HUES64 (cell line): ENCODE data around the gene USP48.

Experiments
- H3K27ac ChIP-seq: 2 replicates; pipeline ENCODE4 v1.7.0; 2013; ENCODE audit warnings: low read depth, low read length, inconsistent platforms
- H3K27me3 ChIP-seq: 2 replicates; pipeline ENCODE4 v1.6.1; 2013; ENCODE audit warnings: mild to moderate bottlenecking, low read length; ENCODE audit not compliant: insufficient read depth
- H3K36me3 ChIP-seq: 2 replicates; pipeline ENCODE4 v1.6.1; 2013; ENCODE audit warnings: mild to moderate bottlenecking, low read length; ENCODE audit not compliant: insufficient read depth
- H3K4me1 ChIP-seq: 2 replicates; pipeline ENCODE4 v1.6.1; 2013; ENCODE audit warnings: mild to moderate bottlenecking, low read length, moderate library complexity; ENCODE audit not compliant: insufficient read depth
- H3K4me3 ChIP-seq: 2 replicates; pipeline ENCODE4 v1.5.1; 2013; ENCODE audit warnings: mild to moderate bottlenecking, low read length, moderate library complexity
- H3K9ac ChIP-seq: 2 replicates; pipeline ENCODE4 v1.6.1; 2013; ENCODE audit warnings: mild to moderate bottlenecking, low read depth, low read length
- H3K9me3 ChIP-seq: 2 replicates; pipeline ENCODE4 v1.6.1; 2013; ENCODE audit warnings: low read depth, low read length; ENCODE audit not compliant: insufficient read depth
- WGBS: fragments of 150-250, 120-280 bp; methylation state at CpG from one replicate; pipeline ENCODE4 v1.1.7; 2013; ENCODE audit warnings: missing lambda C conversion rate; 5-methylcytosine and 5-hydroxymethylcytosine counted together

USP48 gene

DNA sequence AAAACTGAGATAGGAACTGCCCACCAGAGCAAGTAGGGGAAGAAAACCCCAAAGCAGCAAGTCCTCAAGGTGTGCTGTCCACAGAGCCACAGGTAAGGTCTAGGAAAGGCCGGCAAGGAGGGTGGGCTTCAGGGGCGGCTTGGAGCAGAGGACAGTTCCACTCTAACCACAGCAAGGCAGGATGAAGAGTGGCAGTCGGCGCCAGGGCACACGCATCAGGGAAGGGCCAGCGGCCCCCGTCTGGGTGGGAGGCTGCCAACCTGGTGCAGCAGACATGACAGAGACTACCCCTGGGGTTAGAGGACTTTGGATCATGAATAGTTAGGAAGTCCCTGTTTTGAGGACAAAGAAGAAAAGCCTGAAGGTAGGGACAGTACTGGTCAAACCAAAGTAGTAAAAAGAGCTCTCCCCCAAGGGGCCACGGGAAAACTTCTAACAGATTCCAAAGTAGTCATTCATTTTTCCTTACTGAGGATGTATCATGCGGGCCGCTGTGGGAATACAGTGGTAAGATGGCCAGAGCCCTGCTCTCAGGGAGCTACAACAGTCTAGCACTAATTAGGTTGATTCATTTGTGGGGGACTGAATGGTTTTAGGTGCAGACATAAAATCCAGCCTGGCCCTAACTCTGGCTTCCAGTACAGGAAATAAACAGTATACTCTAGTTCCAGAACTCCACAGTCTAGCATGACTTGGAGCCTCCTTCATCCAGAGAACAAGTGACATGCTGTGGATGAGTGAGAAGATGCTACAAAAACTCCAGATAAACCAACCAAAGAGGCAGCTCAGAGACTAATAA, 110.3 kb downstream of the USP48 start:
- WGBS = 92% methylated on average over 10 of the region's 10 CpGs
- Histone ChIP-seq H3K4me1 (peaks cover 9% of the 10 kb centered on the region; the same call in 1 of the 2 replicates), H3K9ac (no peak overlapping the region), H3K27ac (no peak overlapping the region), H3K9me3 (no peaks in the 10 kb centered on the region), H3K27me3 (peaks cover 25% of the 10 kb centered on the region), H3K36me3 (peaks cover 6% of the 10 kb centered on the region; the same call in 1 of the 2 replicates), H3K4me3 (no peak overlapping the region)

DNA sequence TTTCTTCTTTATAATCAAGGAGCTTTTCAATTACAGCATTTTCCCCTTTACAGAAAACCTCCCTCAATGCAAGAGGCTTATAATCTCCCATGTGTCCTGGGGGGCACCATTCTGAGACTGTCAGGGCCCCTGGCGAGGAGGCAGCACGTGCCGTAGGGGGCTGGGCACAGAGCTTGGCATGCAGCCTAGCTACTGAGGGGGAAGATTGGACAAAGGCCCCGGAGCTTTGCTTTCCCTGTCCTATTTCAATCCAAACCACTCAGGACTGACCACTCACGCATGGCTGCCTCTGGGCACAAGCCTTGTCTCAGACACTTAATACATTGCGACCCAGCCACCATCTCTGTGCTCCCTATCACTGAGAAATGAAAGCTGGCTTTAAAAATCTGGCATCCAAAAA, 111.0 kb downstream of the USP48 start:
- WGBS = 88% methylated on average over 6 of the region's 6 CpGs
- H3K27me3 ChIP-seq = peaks cover 25% of the 10 kb centered on the region
- peaks cover 9% of the 10 kb centered on the region; the same call in 1 of the 2 replicates for H3K4me1 ChIP-seq

DNA sequence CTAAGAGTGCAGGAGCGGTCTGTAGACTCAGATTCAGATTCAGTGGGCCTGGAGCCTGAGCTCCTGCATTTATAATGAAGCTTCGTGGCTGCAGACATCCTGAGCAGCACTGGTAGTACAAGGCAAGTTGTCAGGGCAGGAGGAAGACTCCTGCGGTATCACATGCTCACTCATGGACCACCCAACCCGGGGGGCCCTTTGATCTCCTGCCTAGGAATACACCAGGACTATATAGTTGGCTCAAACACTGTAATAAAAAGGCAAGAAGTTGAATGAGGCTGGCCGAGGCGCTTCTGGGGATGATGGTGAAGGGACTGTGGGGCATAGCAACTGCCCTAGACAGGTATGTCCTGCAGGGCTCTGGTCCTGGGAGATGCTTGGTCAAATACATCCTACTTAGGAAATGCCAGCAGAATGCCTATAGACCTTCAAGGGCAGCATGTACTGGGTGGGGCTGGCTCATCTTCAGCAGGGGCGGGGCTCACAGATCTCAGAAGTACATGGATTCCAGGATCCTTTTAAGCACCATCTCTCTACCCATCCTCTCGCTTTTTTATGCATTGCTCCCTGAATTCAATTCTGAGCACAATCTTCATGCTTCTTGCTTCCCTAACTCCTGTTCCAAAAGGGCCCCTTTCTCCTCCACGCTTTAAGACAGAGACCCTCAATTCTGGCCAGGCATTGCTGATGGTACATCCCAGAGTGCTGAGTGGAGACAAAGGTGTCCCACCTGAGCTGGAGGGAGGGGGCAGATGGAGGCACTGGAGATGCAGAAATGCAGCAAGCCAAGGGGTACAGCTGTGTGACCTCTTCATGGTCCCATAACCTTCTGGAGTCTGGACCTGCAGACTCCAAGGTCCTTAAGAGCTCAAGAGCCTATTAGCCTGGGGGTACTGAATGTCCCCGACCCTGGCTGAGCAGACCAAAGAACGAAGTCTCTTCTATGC, 111.7 kb downstream of the USP48 start:
- Histone ChIP-seq H3K9me3 (no peaks in the 10 kb centered on the region), H3K4me3 (no peak overlapping the region), H3K27ac (no peak overlapping the region), H3K9ac (no peak overlapping the region), H3K27me3 (peaks cover 25% of the 10 kb centered on the region), H3K36me3 (no peaks in the 10 kb centered on the region), H3K4me1 (peaks cover 9% of the 10 kb centered on the region; the same call in 1 of the 2 replicates)
- whole genome bisulfite sequencing = 82% methylated on average over 11 of the region's 11 CpGs

More for the DNA sequence above, 111.0 kb downstream of the USP48 start:
- Histone ChIP-seq H3K36me3 (peaks cover 1% of the 10 kb centered on the region; the same call in 1 of the 2 replicates), H3K9ac (no peak overlapping the region), H3K9me3 (no peaks in the 10 kb centered on the region), H3K27ac (no peak overlapping the region), H3K4me3 (no peak overlapping the region)

DNA sequence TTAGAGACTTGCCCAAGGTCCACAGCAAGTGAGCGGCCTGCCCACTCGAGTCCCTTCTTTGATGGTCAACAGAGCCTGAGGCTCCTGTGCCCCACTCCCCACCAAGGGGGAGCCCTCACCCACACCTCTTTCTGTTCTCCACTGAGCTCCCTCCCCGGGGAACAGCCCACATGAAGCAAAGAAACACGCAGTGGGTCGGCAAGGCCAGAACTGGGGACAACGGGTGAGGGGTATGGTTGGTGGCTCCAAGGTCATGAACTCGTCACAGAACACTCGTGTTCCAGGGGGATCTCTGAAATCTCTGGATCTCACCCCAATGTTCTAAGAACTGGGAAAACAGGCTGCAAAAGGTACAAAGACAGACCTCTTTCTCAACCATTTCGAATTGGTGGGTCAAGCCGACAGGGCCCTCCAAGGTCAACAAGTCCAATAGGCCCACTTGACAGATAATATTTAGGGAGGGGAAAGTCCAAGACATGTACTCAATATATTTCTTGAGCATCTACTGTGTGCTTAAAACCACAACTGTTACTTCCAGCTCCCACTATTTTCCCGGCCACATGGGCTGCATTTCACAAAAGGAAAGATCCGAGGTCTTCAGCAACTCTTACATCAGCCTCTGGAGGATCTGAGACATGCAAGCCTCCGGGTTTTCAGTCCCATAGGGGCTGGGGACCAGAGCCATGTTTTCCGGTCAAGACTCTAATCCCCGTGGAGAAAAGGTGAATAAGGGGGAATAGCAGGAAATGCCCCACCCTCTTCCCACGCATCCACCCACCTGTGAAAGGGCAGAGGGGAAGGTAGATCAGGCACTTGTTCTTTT, 112.7 kb downstream of the USP48 start:
- H3K4me1 ChIP-seq = peaks cover 9% of the 10 kb centered on the region; the same call in 1 of the 2 replicates
- H3K27ac ChIP-seq = no peak overlapping the region
- no peaks in the 10 kb centered on the region for H3K9me3 ChIP-seq
- WGBS = 64% methylated on average over 15 of the region's 16 CpGs
- H3K4me3 ChIP-seq = peak overlapping the region; percentile 65
- peaks cover 25% of the 10 kb centered on the region for H3K27me3 ChIP-seq
- 0 out of 2 replicates have a peak overlapping the region, but pooled peaks have one; percentile 34 for H3K9ac ChIP-seq
- no peaks in the 10 kb centered on the region for H3K36me3 ChIP-seq

DNA sequence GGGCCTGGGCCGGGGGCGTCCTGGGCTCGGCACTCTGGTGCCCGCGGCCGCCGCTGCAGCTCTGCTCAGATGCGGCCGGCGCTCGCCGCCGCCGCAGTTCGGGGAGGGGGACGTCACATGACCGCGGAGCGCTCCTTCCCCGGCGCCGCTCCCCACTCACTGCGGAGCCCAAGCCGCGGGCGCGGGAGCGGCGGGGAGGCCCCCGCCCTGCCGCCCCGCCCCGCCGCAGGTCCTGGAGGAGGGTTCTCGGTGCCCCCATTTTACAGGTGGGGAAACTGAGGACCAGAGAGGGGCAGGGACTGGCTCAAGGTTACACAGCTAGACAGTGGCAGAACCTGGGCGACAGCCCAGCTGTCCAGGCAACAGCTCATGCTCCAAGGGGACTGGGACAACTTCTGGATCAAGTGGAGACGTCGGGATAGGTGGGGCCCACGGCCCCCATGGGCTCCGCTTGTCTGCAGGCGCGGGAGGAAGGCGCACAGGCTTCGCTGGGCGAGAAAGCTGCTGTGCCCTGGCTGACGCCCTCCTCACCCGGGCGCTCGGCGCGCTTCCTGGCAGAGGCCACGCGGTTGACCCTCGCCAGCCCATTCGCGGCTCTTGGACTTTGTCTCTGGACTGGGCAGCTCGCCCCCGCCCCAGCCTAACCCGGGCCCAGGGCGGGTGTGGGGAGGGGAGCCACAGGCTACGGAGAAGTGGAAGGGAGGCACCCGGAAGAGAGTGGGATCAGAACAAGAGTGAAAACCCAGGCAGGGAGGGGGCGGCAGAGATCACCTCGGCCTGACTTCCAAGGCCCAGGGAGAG, 113.5 kb downstream of the USP48 start, which contains the start of gene RAP1GAP:
Gene RAP1GAP, minus strand, starts transcription at position 100 of the 801 bp plus-strand sequence. CDS start 49,325 bp downstream, outside the sequence.
- no peaks in the 10 kb centered on the region for H3K9me3 ChIP-seq
- H3K27me3 ChIP-seq = peaks cover 25% of the 10 kb centered on the region
- H3K36me3 ChIP-seq = no peaks in the 10 kb centered on the region
- peak within 1 kb of the TSS; percentile 65 for H3K4me3 ChIP-seq
- H3K4me1 ChIP-seq = peaks cover 9% of the 10 kb centered on the region; the same call in 1 of the 2 replicates
- H3K9ac ChIP-seq = peak within 1 kb of the TSS; percentile 34
- 1% methylated on average over 64 of the region's 64 CpGs for WGBS
- no peak within 1 kb of the TSS for H3K27ac ChIP-seq

DNA sequence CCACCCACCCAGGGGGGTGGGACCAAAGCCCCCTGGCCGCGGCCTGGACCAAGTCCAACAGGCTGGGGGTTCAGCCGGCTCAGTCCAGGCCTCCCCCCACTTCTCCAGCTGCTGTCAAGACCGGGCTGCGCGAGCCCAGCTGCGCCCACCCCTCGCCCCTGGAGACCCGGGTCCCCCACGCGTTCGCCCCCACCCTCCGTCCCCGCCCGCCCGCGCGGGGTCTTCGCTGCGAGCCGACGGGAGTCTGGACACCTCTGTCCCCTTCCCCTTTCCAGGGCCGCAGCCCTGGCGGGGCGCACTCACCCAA, 114.0 kb downstream of the USP48 start:
- peak overlapping the region; percentile 65 for H3K4me3 ChIP-seq
- WGBS = under 1% methylated on average over 25 of the region's 25 CpGs
- no peak overlapping the region for H3K27ac ChIP-seq

DNA sequence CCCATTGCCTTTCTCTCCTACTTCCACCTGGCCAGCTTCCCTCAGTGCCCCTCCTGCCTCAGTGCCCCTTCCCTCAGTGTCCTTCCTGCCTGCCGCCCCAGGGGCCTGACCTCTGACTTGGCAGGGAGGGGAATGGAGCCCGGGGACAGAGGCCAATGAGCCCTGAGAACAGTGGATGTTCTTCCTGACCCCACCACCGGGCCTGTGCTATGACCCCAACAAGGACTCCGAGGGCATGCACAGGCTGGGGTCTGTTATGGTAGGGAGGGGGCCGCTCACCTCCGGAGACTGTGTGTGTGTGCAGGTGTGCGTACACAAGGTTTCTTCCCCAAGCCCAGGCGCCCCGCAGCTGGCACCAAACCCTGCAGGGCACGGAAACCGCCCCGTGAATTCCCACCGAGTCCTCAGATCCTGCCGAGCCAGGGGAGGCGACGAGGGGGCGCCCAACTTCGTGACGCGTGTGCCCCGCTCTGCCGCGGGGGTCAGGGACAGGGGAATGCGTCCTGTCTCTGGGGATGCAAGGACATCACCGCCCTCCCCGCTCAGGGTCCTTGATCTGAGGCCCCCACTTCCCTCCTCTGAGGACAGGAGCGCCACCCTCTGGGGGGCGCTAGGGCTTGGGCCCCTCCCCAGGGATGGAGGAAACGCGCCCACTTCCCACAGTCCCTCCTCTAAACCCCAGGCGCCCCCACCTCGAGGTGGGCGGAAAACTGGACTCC, 114.6 kb downstream of the USP48 start:
- Histone ChIP-seq H3K27ac (no peak overlapping the region), H3K4me3 (peak overlapping the region; percentile 65), H3K27me3 (peaks cover 25% of the 10 kb centered on the region), H3K9me3 (no peaks in the 10 kb centered on the region), H3K4me1 (peaks cover 6% of the 10 kb centered on the region; the same call in 1 of the 2 replicates), H3K9ac (no peak overlapping the region), H3K36me3 (no peaks in the 10 kb centered on the region)
- 20% methylated on average over 33 of the region's 33 CpGs for WGBS

More for the DNA sequence above, 114.0 kb downstream of the USP48 start:
- Histone ChIP-seq H3K9ac (peak overlapping the region; percentile 34), H3K9me3 (no peaks in the 10 kb centered on the region), H3K36me3 (no peaks in the 10 kb centered on the region), H3K27me3 (peaks cover 25% of the 10 kb centered on the region), H3K4me1 (peaks cover 9% of the 10 kb centered on the region; the same call in 1 of the 2 replicates)

DNA sequence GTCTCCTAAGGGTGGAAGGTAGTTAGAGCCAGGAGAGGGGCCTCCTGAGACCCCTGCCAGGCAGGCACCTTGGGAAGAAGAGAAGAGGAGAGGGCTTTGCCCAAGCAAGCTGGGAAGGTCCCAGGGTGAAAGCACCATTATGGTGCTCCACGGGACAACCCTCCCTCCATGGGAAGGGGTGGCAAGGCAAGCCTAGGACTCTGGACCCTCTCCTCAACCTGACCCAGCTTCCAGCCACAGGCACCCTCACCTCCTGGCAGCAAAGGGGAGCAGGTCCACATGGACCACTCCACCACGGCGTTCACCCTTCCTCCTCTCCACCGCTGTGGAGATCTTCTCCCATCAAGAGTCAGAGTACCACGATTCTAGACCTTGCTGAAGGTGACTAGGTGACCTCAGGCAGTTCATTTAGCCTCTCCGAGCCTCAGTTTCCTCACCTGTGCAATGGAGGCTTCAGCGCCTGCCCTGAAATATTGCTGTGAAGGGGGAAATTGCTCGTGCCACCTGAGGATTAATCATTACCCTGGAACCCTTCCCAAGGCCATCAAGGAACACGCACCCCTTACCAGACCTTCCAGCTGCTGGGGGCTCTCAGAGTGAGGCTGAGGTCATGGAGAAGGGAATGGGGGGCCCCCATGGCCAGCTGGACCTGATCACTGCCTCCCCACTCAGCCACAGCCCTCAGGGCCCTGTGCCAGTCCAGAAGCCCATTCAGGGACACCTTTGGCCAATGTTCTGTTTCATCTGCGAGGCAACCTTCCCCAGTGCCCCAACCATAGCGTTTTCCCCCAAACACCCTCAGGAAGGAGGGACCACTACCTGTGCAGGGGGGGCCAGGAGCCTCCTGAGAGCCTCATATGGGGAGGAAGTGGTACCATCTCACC, 115.4 kb downstream of the USP48 start:
- no peaks in the 10 kb centered on the region for H3K36me3 ChIP-seq
- H3K27me3 ChIP-seq = peaks cover 25% of the 10 kb centered on the region
- H3K27ac ChIP-seq = no peak overlapping the region
- no peak overlapping the region for H3K4me3 ChIP-seq
- 93% methylated on average over 11 of the region's 11 CpGs for WGBS
- peaks cover 4% of the 10 kb centered on the region; the same call in 1 of the 2 replicates for H3K4me1 ChIP-seq
- no peak overlapping the region for H3K9ac ChIP-seq
- H3K9me3 ChIP-seq = no peaks in the 10 kb centered on the region
